LNCaP clone FGC (cell line): ENCODE data around the gene CD151.
A peak's percentile ranks its signal among the peaks of the same experiment; 100 is the strongest.

ENCODE experiments used
- DNase-seq: peaks from one replicate; pipeline ENCODE4 v3.0.0-alpha.2; 2011; ENCODE audit warnings: low read depth
- H3K4me3 ChIP-seq: 2 replicates; pipeline ENCODE4 v1.5.1; 2011; ENCODE audit warnings: mild to moderate bottlenecking, low read depth, low read length, control low read depth
- CTCF ChIP-seq: IDR thresholded peaks from 2 replicates; pipeline ENCODE4 v1.5.1; 2012; ENCODE audit warnings: mild to moderate bottlenecking; ENCODE audit not compliant: control insufficient read depth, insufficient read depth; ENCODE audit errors: extremely low read depth

The CD151 gene

GRCh38 chr11:811446-812245 is 21.1 kb upstream of the CD151 start:
- DNase-seq, result no peak
- peak overlapping the region; percentile 95 for H3K4me3 ChIP-seq
- TF ChIP-seq CTCF, result no peak

GRCh38 chr11:812390-812789 is 20.4 kb upstream of the CD151 start:
- no peak for DNase-seq
- no peak for TF ChIP-seq CTCF
- no peak overlapping the region for H3K4me3 ChIP-seq

GRCh38 chr11:813072-813455 is 19.7 kb upstream of the CD151 start:
- no peak overlapping the region for H3K4me3 ChIP-seq
- DNase-seq, result no peak
- no peak for TF ChIP-seq CTCF

GRCh38 chr11:813456-814096 is 19.2 kb upstream of the CD151 start:
- H3K4me3 ChIP-seq, result no peak overlapping the region
- DNase-seq, result no peak
- no peak for TF ChIP-seq CTCF

- no peak for DNase-seq
- no peak for TF ChIP-seq CTCF
- no peak overlapping the region for H3K4me3 ChIP-seq
Measured at GRCh38 chr11:815675-816432, 16.9 kb upstream of the CD151 start.

GRCh38 chr11:816433-816779 is 16.3 kb upstream of the CD151 start:
- no peak overlapping the region for H3K4me3 ChIP-seq
- no peak for TF ChIP-seq CTCF
- DNase-seq, result no peak
